Smooth muscle cell (in vitro differentiated cells): ENCODE results near the gene AGAP1. TPM values are rescaled to one million over a fixed set of nuclear protein-coding genes. Genes with fewer than 3 reads are reported as not detected.

Source experiments
- DNase-seq: peaks from one replicate; lab custom pipeline; 2025; ENCODE audit not compliant: unreplicated experiment; lab: John Stamatoyannopoulos, UW
- H2AFZ ChIP-seq: fragments of 200-600 bp; sonication (generic); 2 replicates; pipeline ENCODE4 v1.6.0; 2016; ENCODE audit warnings: antibody characterized with exemption, low read depth, mild to moderate bottlenecking
- H3F3A ChIP-seq: fragments of 200-600 bp; sonication (generic); 2 replicates; pipeline ENCODE4 v1.6.0; 2017; ENCODE audit warnings: antibody characterized with exemption, low read depth
- H3K27ac ChIP-seq: fragments of 200-600 bp; sonication (generic); 2 replicates; pipeline ENCODE4 v1.5.1; 2016; ENCODE audit warnings: low read depth, mild to moderate bottlenecking
- H3K27me3 ChIP-seq: fragments of 200-600 bp; sonication (generic); 2 replicates; pipeline ENCODE4 v1.6.1; 2016; ENCODE audit warnings: low read depth, mild to moderate bottlenecking
- H3K36me3 ChIP-seq: fragments of 200-600 bp; sonication (generic); 2 replicates; pipeline ENCODE4 v1.5.1; 2016; ENCODE audit warnings: low read depth
- H3K4me1 ChIP-seq: fragments of 200-600 bp; sonication (generic); 2 replicates; pipeline ENCODE4 v1.5.1; 2016; ENCODE audit warnings: low read depth
- H3K4me2 ChIP-seq: fragments of 200-600 bp; sonication (generic); 2 replicates; pipeline ENCODE4 v1.6.0; 2016; ENCODE audit warnings: mild to moderate bottlenecking
- H3K4me3 ChIP-seq: fragments of 200-600 bp; sonication (generic); 2 replicates; pipeline ENCODE4 v1.5.1; 2016; ENCODE audit warnings: mild to moderate bottlenecking
- H3K79me2 ChIP-seq: fragments of 200-600 bp; sonication (generic); 2 replicates; pipeline ENCODE4 v1.6.0; 2016; ENCODE audit warnings: low read depth, mild to moderate bottlenecking
- H3K9ac ChIP-seq: fragments of 200-600 bp; sonication (generic); 2 replicates; pipeline ENCODE4 v1.6.0; 2016; ENCODE audit warnings: low read depth
- H3K9me3 ChIP-seq: fragments of 200-600 bp; sonication (generic); replicated peaks from 2 replicates; pipeline ENCODE4 v1.5.1; 2016; ENCODE audit warnings: low read depth
- H4K20me1 ChIP-seq: fragments of 200-600 bp; sonication (generic); 2 replicates; pipeline ENCODE4 v1.6.0; 2016; ENCODE audit warnings: low read depth
- WGBS: methylation state at CpG from one replicate; pipeline ENCODE4 v1.1.7; 2016; ENCODE audit warnings: low lambda C conversion rate; 5-methylcytosine and 5-hydroxymethylcytosine counted together
- polyA plus RNA-seq: library from polyadenylated mRNA; unstranded; fragments of >200 nt; fragmentation: Nextera tagmentation; extraction: Ambion mirVana; gene quantifications from 2 replicates; pipeline ENCODE4 v1.2.1, GENCODE V29; 2016
- total RNA-seq: library from RNA; depleted of rRNA; stranded (reverse); fragments of >200 nt; gene quantifications from 2 replicates; pipeline ENCODE4 v1.2.3, GENCODE V29; 2014
- TF ChIP-seq, protein P1 (sequence below): fragments of 200-600 bp; sonication (generic); IDR thresholded peaks from 2 replicates; pipeline ENCODE4 v1.5.1; 2017; ENCODE audit warnings: borderline replicate concordance, mild to moderate bottlenecking, antibody characterized with exemption; ENCODE audit not compliant: insufficient read depth, poor library complexity, severe bottlenecking

Gene AGAP1
- total and polyA plus RNA-seq, 2 experiments from 2014 or later: 3.9 to 9.8 TPM

DNA sequence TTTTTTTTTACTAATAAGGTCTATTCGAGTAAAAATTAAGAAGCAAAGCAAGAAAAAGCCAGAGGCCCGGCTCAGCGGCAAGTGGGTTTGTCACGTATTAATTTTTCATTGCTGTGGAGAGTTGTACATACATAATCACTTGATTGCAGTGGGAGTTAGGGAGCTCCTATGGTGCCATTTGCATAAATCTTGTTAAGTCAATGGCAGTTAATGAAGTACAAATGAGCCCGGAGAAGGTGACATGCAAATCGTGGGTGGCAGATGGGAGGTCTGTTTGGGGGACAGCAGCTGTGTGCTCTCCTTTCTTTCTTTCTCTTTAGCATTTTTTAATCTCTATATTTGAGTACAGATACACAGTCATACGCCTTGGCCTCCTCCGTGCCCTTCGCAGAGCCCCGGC lies 317.0 kb downstream of the AGAP1 start:
- no peak overlapping the region for H2AFZ ChIP-seq
- no peak for DNase-seq
- no peak overlapping the region for H3K9ac ChIP-seq
- no peaks in the 10 kb centered on the region for H3F3A ChIP-seq
- TF ChIP-seq, protein P1, sequence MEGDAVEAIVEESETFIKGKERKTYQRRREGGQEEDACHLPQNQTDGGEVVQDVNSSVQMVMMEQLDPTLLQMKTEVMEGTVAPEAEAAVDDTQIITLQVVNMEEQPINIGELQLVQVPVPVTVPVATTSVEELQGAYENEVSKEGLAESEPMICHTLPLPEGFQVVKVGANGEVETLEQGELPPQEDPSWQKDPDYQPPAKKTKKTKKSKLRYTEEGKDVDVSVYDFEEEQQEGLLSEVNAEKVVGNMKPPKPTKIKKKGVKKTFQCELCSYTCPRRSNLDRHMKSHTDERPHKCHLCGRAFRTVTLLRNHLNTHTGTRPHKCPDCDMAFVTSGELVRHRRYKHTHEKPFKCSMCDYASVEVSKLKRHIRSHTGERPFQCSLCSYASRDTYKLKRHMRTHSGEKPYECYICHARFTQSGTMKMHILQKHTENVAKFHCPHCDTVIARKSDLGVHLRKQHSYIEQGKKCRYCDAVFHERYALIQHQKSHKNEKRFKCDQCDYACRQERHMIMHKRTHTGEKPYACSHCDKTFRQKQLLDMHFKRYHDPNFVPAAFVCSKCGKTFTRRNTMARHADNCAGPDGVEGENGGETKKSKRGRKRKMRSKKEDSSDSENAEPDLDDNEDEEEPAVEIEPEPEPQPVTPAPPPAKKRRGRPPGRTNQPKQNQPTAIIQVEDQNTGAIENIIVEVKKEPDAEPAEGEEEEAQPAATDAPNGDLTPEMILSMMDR: no peak
- H3K9me3 ChIP-seq: no peaks in the 10 kb centered on the region
- no peaks in the 10 kb centered on the region for H3K4me1 ChIP-seq
- no peak overlapping the region for H3K4me2 ChIP-seq
- 91% methylated on average over 10 of the region's 10 CpGs for WGBS
- H3K36me3 ChIP-seq: no peaks in the 10 kb centered on the region
- no peak overlapping the region for H3K4me3 ChIP-seq
- no peaks in the 10 kb centered on the region for H4K20me1 ChIP-seq
- H3K27me3 ChIP-seq: no peaks in the 10 kb centered on the region
- H3K79me2 ChIP-seq: no peaks in the 10 kb centered on the region
- no peak overlapping the region for H3K27ac ChIP-seq

DNA sequence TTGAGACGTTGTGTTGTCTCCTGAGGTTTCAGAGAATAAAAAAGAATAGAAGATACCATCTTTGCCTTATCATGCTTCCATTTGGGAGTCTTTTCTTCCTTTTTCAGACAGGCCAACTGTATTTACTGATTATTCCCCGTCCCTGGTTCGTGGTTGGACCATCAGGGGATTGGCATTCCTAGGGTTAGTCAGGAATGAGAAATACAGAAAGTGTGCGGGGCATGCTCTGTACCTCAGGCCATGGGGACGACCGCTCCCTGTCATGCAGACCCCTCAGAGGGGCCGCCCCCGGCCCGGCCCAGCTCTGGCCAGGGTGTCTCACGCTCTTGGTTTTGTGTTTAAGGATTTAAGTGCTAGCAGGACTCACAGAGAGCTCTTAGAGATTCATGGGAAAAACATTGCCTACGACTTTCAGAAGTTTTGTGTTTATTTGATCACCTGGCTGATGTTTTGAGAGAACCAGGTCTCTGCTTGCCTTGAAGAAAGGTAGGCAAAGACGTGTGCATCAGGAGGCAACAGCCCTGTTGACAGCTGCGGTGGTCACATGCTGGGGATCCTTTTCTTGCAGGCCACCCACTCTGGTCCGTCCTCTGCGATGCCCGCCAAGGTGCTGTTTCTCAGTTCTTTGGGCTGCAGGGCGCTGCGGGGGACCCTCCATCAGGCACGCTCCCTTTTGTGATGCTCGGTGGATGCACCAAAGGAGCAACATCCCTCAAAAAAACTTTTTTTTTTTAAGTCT lies 317.8 kb downstream of the AGAP1 start:
- no peak overlapping the region for H2AFZ ChIP-seq
- H3K4me2 ChIP-seq: no peak overlapping the region
- no peaks in the 10 kb centered on the region for H3K9me3 ChIP-seq
- no peaks in the 10 kb centered on the region for H3K36me3 ChIP-seq
- H3K4me3 ChIP-seq: no peak overlapping the region
- TF ChIP-seq, protein P1: no peak
- H3K4me1 ChIP-seq: no peaks in the 10 kb centered on the region
- no peak overlapping the region for H3K9ac ChIP-seq
- 87% methylated on average over 20 of the region's 20 CpGs for WGBS
- no peaks in the 10 kb centered on the region for H3K79me2 ChIP-seq
- no peaks in the 10 kb centered on the region for H4K20me1 ChIP-seq
- no peak overlapping the region for H3K27ac ChIP-seq
- no peak for DNase-seq
- no peaks in the 10 kb centered on the region for H3F3A ChIP-seq
- H3K27me3 ChIP-seq: no peaks in the 10 kb centered on the region

DNA sequence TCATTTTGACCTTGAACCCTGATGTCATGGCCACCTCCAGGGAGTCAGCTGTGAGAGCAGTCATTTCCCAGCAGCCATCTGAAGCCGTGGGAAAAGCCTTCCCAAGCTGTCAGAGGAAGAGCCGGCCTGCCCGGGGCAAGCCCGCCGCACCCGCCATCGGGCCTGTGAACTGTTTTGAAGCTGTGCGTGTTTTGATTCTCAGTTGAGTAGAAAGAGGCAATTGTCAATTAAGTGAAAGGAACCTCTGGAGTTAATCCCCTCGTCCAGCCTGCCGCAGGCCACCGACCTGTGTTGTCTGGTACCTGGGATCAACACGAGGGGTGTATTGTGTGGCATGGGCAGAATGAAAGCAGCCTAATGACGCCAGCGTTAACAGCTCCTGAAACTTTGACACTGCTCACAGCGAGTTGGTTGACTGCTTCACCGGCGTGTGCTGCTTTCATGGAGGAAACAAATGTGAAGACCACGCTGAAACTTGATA lies 318.4 kb downstream of the AGAP1 start:
- H3K36me3 ChIP-seq: no peaks in the 10 kb centered on the region
- no peak overlapping the region for H3K4me2 ChIP-seq
- H3F3A ChIP-seq: no peaks in the 10 kb centered on the region
- no peaks in the 10 kb centered on the region for H3K27me3 ChIP-seq
- DNase-seq: no peak
- no peak overlapping the region for H3K4me3 ChIP-seq
- H4K20me1 ChIP-seq: no peaks in the 10 kb centered on the region
- H2AFZ ChIP-seq: no peak overlapping the region
- no peaks in the 10 kb centered on the region for H3K4me1 ChIP-seq
- WGBS: over 99% methylated on average over 18 of the region's 18 CpGs
- no peaks in the 10 kb centered on the region for H3K9me3 ChIP-seq
- no peaks in the 10 kb centered on the region for H3K79me2 ChIP-seq
- no peak overlapping the region for H3K27ac ChIP-seq
- no peak overlapping the region for H3K9ac ChIP-seq
- TF ChIP-seq, protein P1: no peak

DNA sequence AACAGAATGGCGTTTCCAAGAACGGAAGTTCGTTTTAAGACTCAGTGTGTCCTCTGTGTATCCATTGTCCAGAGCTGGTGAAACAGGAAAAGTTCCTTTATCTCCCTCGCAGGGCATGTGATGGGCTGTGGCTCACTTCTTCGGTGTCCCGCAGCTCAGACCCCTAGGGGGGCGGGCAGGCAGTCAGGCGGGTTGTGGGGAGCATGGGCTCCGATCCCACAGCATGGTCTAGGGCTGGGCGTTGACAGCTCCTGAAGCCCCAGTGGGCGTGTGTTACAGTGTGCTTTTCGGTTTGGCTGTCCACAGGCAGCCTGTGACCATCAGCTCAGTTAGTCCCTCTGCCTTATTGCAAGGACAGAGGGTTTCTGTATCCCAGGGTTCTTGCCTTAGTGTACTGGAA lies 319.6 kb downstream of the AGAP1 start:
- Histone ChIP-seq H2AFZ (no peak overlapping the region), H3K79me2 (no peaks in the 10 kb centered on the region), H3K27ac (no peak overlapping the region), H3K4me1 (no peaks in the 10 kb centered on the region), H3K9me3 (no peaks in the 10 kb centered on the region), H3K4me2 (no peak overlapping the region), H4K20me1 (no peaks in the 10 kb centered on the region), H3K4me3 (no peak overlapping the region), H3F3A (no peaks in the 10 kb centered on the region), H3K9ac (no peak overlapping the region), H3K36me3 (no peaks in the 10 kb centered on the region), H3K27me3 (no peaks in the 10 kb centered on the region)
- TF ChIP-seq, protein P1: no peak
- 97% methylated on average over 12 of the region's 12 CpGs for WGBS
- no peak for DNase-seq
